Measurements from ENCODE around the gene PITPNC1.
"Not testable (repeated sequence)": the region's sequence is repeated elsewhere in the genome, so short reads cannot be mapped to it uniquely, and the experiment has no call there.

PITPNC1 gene

GRCh38 chr17:67711916-67712315 lies 334.8 kb downstream of the PITPNC1 start:
- DNase-seq (ENCODE audit: low read depth in 1 of 2, low spot score in 1 of 2), result no peak

DNA sequence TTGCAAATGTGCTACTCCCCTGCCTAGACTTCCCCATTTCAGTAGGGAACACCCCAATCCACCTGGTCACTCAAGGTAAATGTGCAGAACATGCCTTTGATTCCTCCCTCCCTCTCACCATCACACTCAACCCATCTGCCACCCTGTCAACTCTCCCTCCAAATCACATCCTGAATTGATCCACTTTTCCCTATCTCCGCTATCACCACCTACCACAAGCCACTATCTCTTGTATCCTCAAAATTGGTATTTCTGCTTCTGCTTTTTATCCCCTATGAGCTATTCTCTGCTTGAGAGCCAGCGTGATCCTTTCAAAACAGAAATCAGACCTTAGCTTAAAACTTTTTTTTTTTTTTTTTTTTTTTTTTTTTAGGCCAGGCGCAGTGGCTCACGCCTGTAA lies 335.3 kb downstream of the PITPNC1 start:
- no peak for DNase-seq (ENCODE audit: low read depth in 1 of 2, low spot score in 1 of 2)

- no peak for DNase-seq (ENCODE audit: low read depth in 1 of 2, low spot score in 1 of 2)
Measured at GRCh38 chr17:67713169-67713568, 336.1 kb downstream of the PITPNC1 start.

- DNase-seq (ENCODE audit: low read depth in 1 of 2, low spot score in 1 of 2), result no peak
Measured at GRCh38 chr17:67716405-67716798, 339.3 kb downstream of the PITPNC1 start.

- DNase-seq (ENCODE audit: low read depth in 1 of 2, low spot score in 1 of 2), result no peak
Measured at GRCh38 chr17:67717192-67717623, 340.1 kb downstream of the PITPNC1 start.

DNA sequence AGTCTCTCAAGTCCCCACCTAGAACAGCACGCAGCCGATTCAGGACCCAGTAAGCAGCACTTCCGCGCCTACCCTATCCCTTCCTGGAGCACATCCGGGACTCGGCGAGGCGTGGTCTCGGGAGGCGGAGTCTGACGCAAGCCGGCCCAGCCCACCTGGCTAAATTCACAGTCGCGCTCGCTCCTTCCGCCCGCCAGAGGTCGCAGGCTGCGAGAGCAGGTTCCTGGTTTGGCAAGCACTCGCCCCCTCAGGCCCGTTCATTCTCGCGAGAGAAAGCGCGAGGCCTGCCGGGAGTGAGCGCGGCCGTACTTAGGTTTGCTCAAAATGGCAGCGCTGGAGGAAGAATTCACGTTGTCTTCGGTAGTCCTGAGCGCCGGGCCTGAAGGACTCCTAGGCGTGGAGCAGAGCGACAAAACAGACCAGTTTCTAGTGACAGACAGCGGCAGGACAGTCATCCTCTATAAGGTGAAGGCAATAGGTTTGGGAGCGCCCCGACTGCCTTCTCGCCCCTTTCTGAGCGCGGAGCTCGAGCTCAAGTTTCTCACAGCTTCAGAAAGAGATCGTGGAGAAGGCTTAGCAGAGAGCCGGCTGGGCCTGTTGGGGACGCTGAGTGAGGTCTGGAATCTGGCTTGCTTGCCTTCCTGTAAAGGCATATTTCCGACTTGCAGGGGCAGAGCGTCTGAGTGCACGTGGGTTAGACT lies 340.7 kb downstream of the PITPNC1 start, which contains the start of gene NOL11:
Gene NOL11, plus strand, starts transcription at position 313 of the 701 bp plus-strand sequence. Its CDS starts 12 bp downstream, at position 325.
- peak; percentile 99 for DNase-seq (ENCODE audit: low read depth in 1 of 2, low spot score in 1 of 2)

- DNase-seq (ENCODE audit: low read depth in 1 of 2, low spot score in 1 of 2), result peak in 1 of 2 donors; percentile 15
Measured at GRCh38 chr17:67718325-67718941, 341.4 kb downstream of the PITPNC1 start.

GRCh38 chr17:67725373-67725791 lies 348.3 kb downstream of the PITPNC1 start:
- DNase-seq (ENCODE audit: low read depth in 1 of 2, low spot score in 1 of 2), result no peak

GRCh38 chr17:67725807-67726206 lies 348.7 kb downstream of the PITPNC1 start:
- no peak for DNase-seq (ENCODE audit: low read depth in 1 of 2, low spot score in 1 of 2)

GRCh38 chr17:67727152-67728039 lies 350.3 kb downstream of the PITPNC1 start:
- not testable (repeated sequence) for DNase-seq (ENCODE audit: low read depth in 1 of 2, low spot score in 1 of 2)

GRCh38 chr17:67729903-67730302 lies 352.8 kb downstream of the PITPNC1 start:
- no peak for DNase-seq (ENCODE audit: low read depth in 1 of 2, low spot score in 1 of 2)

GRCh38 chr17:67730731-67731130 lies 353.6 kb downstream of the PITPNC1 start:
- DNase-seq (ENCODE audit: low read depth in 1 of 2, low spot score in 1 of 2), result no peak

DNA sequence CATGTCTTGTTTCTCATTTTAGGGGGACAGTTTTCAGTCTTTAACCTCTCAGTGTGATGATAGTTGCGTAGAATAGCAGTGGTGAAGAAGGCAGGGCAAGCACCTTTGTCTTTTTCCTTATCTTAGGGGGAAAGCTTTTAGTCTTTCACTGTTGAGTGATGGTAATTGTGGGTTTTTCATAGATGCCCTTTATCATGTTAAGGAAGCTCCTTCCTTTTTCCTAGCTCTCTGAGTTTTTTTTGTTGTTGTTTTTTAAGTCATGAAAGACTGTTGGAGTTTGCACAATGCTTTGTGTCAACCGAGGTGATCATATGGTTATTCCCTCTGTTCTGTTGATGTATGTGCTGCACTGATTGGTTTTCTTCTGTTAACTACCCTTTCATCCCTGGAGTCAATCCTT lies 356.4 kb downstream of the PITPNC1 start:
- no peak for DNase-seq (ENCODE audit: low read depth in 1 of 2, low spot score in 1 of 2)

- no peak for DNase-seq (ENCODE audit: low read depth in 1 of 2, low spot score in 1 of 2)
Measured at GRCh38 chr17:67737145-67737544, 360.1 kb downstream of the PITPNC1 start.

DNA sequence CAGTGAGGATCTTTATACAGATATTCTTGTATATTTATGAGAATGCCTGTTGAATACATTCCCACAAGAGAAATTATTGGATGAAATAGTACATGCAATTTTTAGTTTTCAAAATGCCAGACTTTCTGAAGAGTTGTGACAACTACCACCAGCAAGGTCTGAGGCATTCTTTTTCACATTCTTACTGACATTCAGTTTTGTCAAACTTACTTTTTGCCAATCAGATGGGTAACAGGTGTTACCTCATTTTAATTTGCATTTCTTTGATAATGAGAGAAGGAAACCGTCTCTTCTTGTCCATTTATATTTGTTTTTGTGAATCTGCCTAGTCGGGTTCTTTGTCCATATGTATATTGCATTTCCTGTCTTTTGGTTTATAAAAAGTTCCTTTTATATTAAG lies 364.9 kb downstream of the PITPNC1 start:
- DNase-seq (ENCODE audit: low read depth in 1 of 2, low spot score in 1 of 2), result no peak
